ENCODE results near the gene PPFIA1. TPM values are rescaled to one million over a fixed set of nuclear protein-coding genes. Genes with fewer than 3 reads are reported as not detected.
"Not testable (repeated sequence)": the region's sequence is repeated elsewhere in the genome, so short reads cannot be mapped to it uniquely, and the experiment has no call there.

PPFIA1 gene
- polyA plus RNA-seq, 3 donors: 44.2 to 58.5 (median 48.2) TPM

GRCh38 chr11:70288721-70289120 lies 18.2 kb downstream of the PPFIA1 start:
- DNase-seq (ENCODE audit: extremely low read depth in 1 of 11, low read depth in 9 of 11, low spot score in 4 of 11): no peak

GRCh38 chr11:70289582-70289981 lies 19.1 kb downstream of the PPFIA1 start:
- no peak for DNase-seq (ENCODE audit: extremely low read depth in 1 of 11, low read depth in 9 of 11, low spot score in 4 of 11)

GRCh38 chr11:70290361-70291065 lies 20.0 kb downstream of the PPFIA1 start:
- no peak for DNase-seq (ENCODE audit: extremely low read depth in 1 of 11, low read depth in 9 of 11, low spot score in 4 of 11)

GRCh38 chr11:70292166-70292565 lies 21.7 kb downstream of the PPFIA1 start:
- no peak for DNase-seq (ENCODE audit: extremely low read depth in 1 of 11, low read depth in 9 of 11, low spot score in 4 of 11)

GRCh38 chr11:70292863-70293262 lies 22.4 kb downstream of the PPFIA1 start:
- no peak for DNase-seq (ENCODE audit: extremely low read depth in 1 of 11, low read depth in 9 of 11, low spot score in 4 of 11)

- not testable (repeated sequence) for DNase-seq (ENCODE audit: extremely low read depth in 1 of 11, low read depth in 9 of 11, low spot score in 4 of 11)
Measured at GRCh38 chr11:70295166-70295565, 24.7 kb downstream of the PPFIA1 start.

GRCh38 chr11:70296681-70297080 lies 26.2 kb downstream of the PPFIA1 start:
- DNase-seq (ENCODE audit: extremely low read depth in 1 of 11, low read depth in 9 of 11, low spot score in 4 of 11): no peak

- no peak for DNase-seq (ENCODE audit: extremely low read depth in 1 of 11, low read depth in 9 of 11, low spot score in 4 of 11)
Measured at GRCh38 chr11:70297341-70297740, 26.9 kb downstream of the PPFIA1 start.

GRCh38 chr11:70298243-70298915 lies 27.9 kb downstream of the PPFIA1 start:
- no peak for DNase-seq (ENCODE audit: extremely low read depth in 1 of 11, low read depth in 9 of 11, low spot score in 4 of 11)

GRCh38 chr11:70299636-70300035 lies 29.1 kb downstream of the PPFIA1 start:
- no peak for DNase-seq (ENCODE audit: extremely low read depth in 1 of 11, low read depth in 9 of 11, low spot score in 4 of 11)

GRCh38 chr11:70301191-70301590 lies 30.7 kb downstream of the PPFIA1 start:
- DNase-seq (ENCODE audit: extremely low read depth in 1 of 11, low read depth in 9 of 11, low spot score in 4 of 11): no peak

GRCh38 chr11:70301721-70302418 lies 31.4 kb downstream of the PPFIA1 start:
- no peak for DNase-seq (ENCODE audit: extremely low read depth in 1 of 11, low read depth in 9 of 11, low spot score in 4 of 11)

GRCh38 chr11:70302419-70302752 lies 31.9 kb downstream of the PPFIA1 start:
- DNase-seq (ENCODE audit: extremely low read depth in 1 of 11, low read depth in 9 of 11, low spot score in 4 of 11): no peak

- DNase-seq (ENCODE audit: extremely low read depth in 1 of 11, low read depth in 9 of 11, low spot score in 4 of 11): no peak
Measured at GRCh38 chr11:70303070-70303469, 32.6 kb downstream of the PPFIA1 start.

GRCh38 chr11:70304208-70304603 lies 33.7 kb downstream of the PPFIA1 start:
- DNase-seq (ENCODE audit: extremely low read depth in 1 of 11, low read depth in 9 of 11, low spot score in 4 of 11): no peak

GRCh38 chr11:70305501-70305900 lies 35.0 kb downstream of the PPFIA1 start:
- DNase-seq (ENCODE audit: extremely low read depth in 1 of 11, low read depth in 9 of 11, low spot score in 4 of 11): no peak

GRCh38 chr11:70306586-70307033 lies 36.1 kb downstream of the PPFIA1 start:
- no peak for DNase-seq (ENCODE audit: extremely low read depth in 1 of 11, low read depth in 9 of 11, low spot score in 4 of 11)

- DNase-seq (ENCODE audit: extremely low read depth in 1 of 11, low read depth in 9 of 11, low spot score in 4 of 11): no peak
Measured at GRCh38 chr11:70307176-70307575, 36.7 kb downstream of the PPFIA1 start.

- DNase-seq (ENCODE audit: extremely low read depth in 1 of 11, low read depth in 9 of 11, low spot score in 4 of 11): no peak
Measured at GRCh38 chr11:70311616-70312015, 41.1 kb downstream of the PPFIA1 start.
